Measurements from ENCODE around the gene OSMR.
A peak's percentile ranks its signal among the peaks of the same experiment; 100 is the strongest.
"Not testable (repeated sequence)": the region's sequence is repeated elsewhere in the genome, so short reads cannot be mapped to it uniquely, and the experiment has no call there.

The OSMR gene

GRCh38 chr5:38856660-38857059, 10.8 kb downstream of the OSMR start:
- Histone ChIP-seq H2AK5ac (ENCODE audit: low read length) (no peak overlapping the region), H2AFZ (ENCODE audit: insufficient read depth, low read length, poor library complexity) (no peak overlapping the region), H2BK120ac (ENCODE audit: insufficient read depth, low read length, poor library complexity) (no peak overlapping the region), H3K9ac (ENCODE audit: low read length) (no peak overlapping the region), H3K23ac (ENCODE audit: low read length) (no peak overlapping the region), H3K27ac (ENCODE audit: low read depth, low read length) (no peak overlapping the region), H3K36me3 (ENCODE audit: control insufficient read depth in 1 of 2, insufficient read depth in 2 of 2, low read length in 2 of 2) (no peaks in the 10 kb centered on the region), H3K14ac (ENCODE audit: low read length) (no peak overlapping the region), H3K79me2 (ENCODE audit: control insufficient read depth, insufficient read depth, low read length, poor library complexity) (no peaks in the 10 kb centered on the region), H4K8ac (ENCODE audit: low read depth, low read length) (no peak overlapping the region), H3K4me3 (ENCODE audit: low read depth, low read length) (no peak overlapping the region), H3K4me1 (ENCODE audit: control insufficient read depth in 1 of 2, insufficient read depth in 2 of 2, low read length in 2 of 2) (peaks cover 0 to 2% of the 10 kb centered on the region in 2 experiments), H3K18ac (ENCODE audit: low read length) (no peak overlapping the region), H3K79me1 (ENCODE audit: low read length) (no peaks in the 10 kb centered on the region), H2BK5ac (ENCODE audit: low read depth, low read length, poor library complexity) (no peak overlapping the region), H4K91ac (ENCODE audit: low read depth, low read length) (no peak overlapping the region), H3K9me3 (ENCODE audit: insufficient read depth, low read depth, low read length) (no peaks in the 10 kb centered on the region), H3K4ac (ENCODE audit: low read depth, low read length) (no peak overlapping the region), H3K27me3 (ENCODE audit: insufficient read depth, low read length) (no peaks in the 10 kb centered on the region), H4K12ac (ENCODE audit: low read depth, low read length) (no peak overlapping the region), H3K4me2 (ENCODE audit: low read length) (no peak overlapping the region), H2BK12ac (ENCODE audit: low read length) (no peak overlapping the region)
- WGBS (ENCODE audit: extremely low coverage, insufficient coverage, insufficient read length), result no CpG with 5 or more reads among the region's 2 CpGs
- DNase-seq, result no peak

GRCh38 chr5:38858839-38859238, 13.0 kb downstream of the OSMR start:
- H3K14ac ChIP-seq (ENCODE audit: low read length), result no peak overlapping the region
- no peak overlapping the region for H3K18ac ChIP-seq (ENCODE audit: low read length)
- H3K79me2 ChIP-seq (ENCODE audit: control insufficient read depth, insufficient read depth, low read length, poor library complexity), result no peaks in the 10 kb centered on the region
- no peak overlapping the region for H2BK12ac ChIP-seq (ENCODE audit: low read length)
- no peak overlapping the region for H2BK120ac ChIP-seq (ENCODE audit: insufficient read depth, low read length, poor library complexity)
- no peak overlapping the region for H2BK5ac ChIP-seq (ENCODE audit: low read depth, low read length, poor library complexity)
- H3K9me3 ChIP-seq (ENCODE audit: insufficient read depth, low read depth, low read length), result no peaks in the 10 kb centered on the region
- no peak overlapping the region for H4K91ac ChIP-seq (ENCODE audit: low read depth, low read length)
- no peak overlapping the region for H4K12ac ChIP-seq (ENCODE audit: low read depth, low read length)
- no CpG with 5 or more reads among the region's 3 CpGs for WGBS (ENCODE audit: extremely low coverage, insufficient coverage, insufficient read length)
- H3K27ac ChIP-seq (ENCODE audit: low read depth, low read length), result no peak overlapping the region
- H3K27me3 ChIP-seq (ENCODE audit: insufficient read depth, low read length), result no peaks in the 10 kb centered on the region
- no peak overlapping the region for H3K23ac ChIP-seq (ENCODE audit: low read length)
- H2AK5ac ChIP-seq (ENCODE audit: low read length), result no peak overlapping the region
- H2AFZ ChIP-seq (ENCODE audit: insufficient read depth, low read length, poor library complexity), result no peak overlapping the region
- H3K4me1 ChIP-seq (ENCODE audit: control insufficient read depth in 1 of 2, insufficient read depth in 2 of 2, low read length in 2 of 2), result peaks cover 0 to 2% of the 10 kb centered on the region in 2 experiments
- H4K8ac ChIP-seq (ENCODE audit: low read depth, low read length), result no peak overlapping the region
- H3K9ac ChIP-seq (ENCODE audit: low read length), result no peak overlapping the region
- H3K4me2 ChIP-seq (ENCODE audit: low read length), result no peak overlapping the region
- H3K4ac ChIP-seq (ENCODE audit: low read depth, low read length), result no peak overlapping the region
- DNase-seq, result peak in 1 of 2 donors; percentile 44
- H3K36me3 ChIP-seq (ENCODE audit: control insufficient read depth in 1 of 2, insufficient read depth in 2 of 2, low read length in 2 of 2), result no peaks in the 10 kb centered on the region
- H3K79me1 ChIP-seq (ENCODE audit: low read length), result no peaks in the 10 kb centered on the region
- no peak overlapping the region for H3K4me3 ChIP-seq (ENCODE audit: low read depth, low read length)

- H3K27ac ChIP-seq (ENCODE audit: low read depth, low read length); H2BK12ac ChIP-seq (ENCODE audit: low read length); H3K4me2 ChIP-seq (ENCODE audit: low read length); H2AFZ ChIP-seq (ENCODE audit: insufficient read depth, low read length, poor library complexity); H3K79me2 ChIP-seq (ENCODE audit: control insufficient read depth, insufficient read depth, low read length, poor library complexity); H3K4me1 ChIP-seq (ENCODE audit: control insufficient read depth in 1 of 2, insufficient read depth in 2 of 2, low read length in 2 of 2); H3K14ac ChIP-seq (ENCODE audit: low read length); H2AK5ac ChIP-seq (ENCODE audit: low read length); H4K12ac ChIP-seq (ENCODE audit: low read depth, low read length); H3K18ac ChIP-seq (ENCODE audit: low read length); H3K9me3 ChIP-seq (ENCODE audit: insufficient read depth, low read depth, low read length); H3K79me1 ChIP-seq (ENCODE audit: low read length); H3K36me3 ChIP-seq (ENCODE audit: control insufficient read depth in 1 of 2, insufficient read depth in 2 of 2, low read length in 2 of 2); H3K4ac ChIP-seq (ENCODE audit: low read depth, low read length); H3K23ac ChIP-seq (ENCODE audit: low read length); H3K9ac ChIP-seq (ENCODE audit: low read length); DNase-seq; H2BK5ac ChIP-seq (ENCODE audit: low read depth, low read length, poor library complexity); H3K4me3 ChIP-seq (ENCODE audit: low read depth, low read length); H4K8ac ChIP-seq (ENCODE audit: low read depth, low read length); H2BK120ac ChIP-seq (ENCODE audit: insufficient read depth, low read length, poor library complexity); H3K27me3 ChIP-seq (ENCODE audit: insufficient read depth, low read length); H4K91ac ChIP-seq (ENCODE audit: low read depth, low read length): not testable (repeated sequence)
- WGBS (ENCODE audit: extremely low coverage, insufficient coverage, insufficient read length), result no CpG with 5 or more reads among the region's 64 CpGs
Measured at GRCh38 chr5:38861986-38862770, 16.4 kb downstream of the OSMR start.

GRCh38 chr5:38866362-38867031, 20.7 kb downstream of the OSMR start:
- H2BK120ac ChIP-seq (ENCODE audit: insufficient read depth, low read length, poor library complexity), result no peak overlapping the region
- H2AFZ ChIP-seq (ENCODE audit: insufficient read depth, low read length, poor library complexity), result no peak overlapping the region
- no peak overlapping the region for H4K12ac ChIP-seq (ENCODE audit: low read depth, low read length)
- no peaks in the 10 kb centered on the region for H3K9me3 ChIP-seq (ENCODE audit: insufficient read depth, low read depth, low read length)
- no peak overlapping the region for H3K27ac ChIP-seq (ENCODE audit: low read depth, low read length)
- no peak overlapping the region for H4K91ac ChIP-seq (ENCODE audit: low read depth, low read length)
- no peaks in the 10 kb centered on the region for H3K79me1 ChIP-seq (ENCODE audit: low read length)
- no peak overlapping the region for H3K18ac ChIP-seq (ENCODE audit: low read length)
- H2AK5ac ChIP-seq (ENCODE audit: low read length), result no peak overlapping the region
- H2BK5ac ChIP-seq (ENCODE audit: low read depth, low read length, poor library complexity), result no peak overlapping the region
- H3K4ac ChIP-seq (ENCODE audit: low read depth, low read length), result no peak overlapping the region
- no peak overlapping the region for H3K4me2 ChIP-seq (ENCODE audit: low read length)
- no peaks in the 10 kb centered on the region for H3K36me3 ChIP-seq (ENCODE audit: control insufficient read depth in 1 of 2, insufficient read depth in 2 of 2, low read length in 2 of 2)
- H4K8ac ChIP-seq (ENCODE audit: low read depth, low read length), result no peak overlapping the region
- no peaks in the 10 kb centered on the region for H3K79me2 ChIP-seq (ENCODE audit: control insufficient read depth, insufficient read depth, low read length, poor library complexity)
- no peaks in the 10 kb centered on the region for H3K4me1 ChIP-seq (ENCODE audit: control insufficient read depth in 1 of 2, insufficient read depth in 2 of 2, low read length in 2 of 2)
- H3K4me3 ChIP-seq (ENCODE audit: low read depth, low read length), result no peak overlapping the region
- H2BK12ac ChIP-seq (ENCODE audit: low read length), result no peak overlapping the region
- no peak overlapping the region for H3K23ac ChIP-seq (ENCODE audit: low read length)
- H3K27me3 ChIP-seq (ENCODE audit: insufficient read depth, low read length), result no peaks in the 10 kb centered on the region
- H3K14ac ChIP-seq (ENCODE audit: low read length), result no peak overlapping the region
- no CpG with 5 or more reads among the region's 4 CpGs for WGBS (ENCODE audit: extremely low coverage, insufficient coverage, insufficient read length)
- H3K9ac ChIP-seq (ENCODE audit: low read length), result no peak overlapping the region
- DNase-seq, result no peak

All from trophoblast cell (in vitro differentiated cells and primary cell).